ENCODE data around the gene DAB2.
"Not testable (repeated sequence)": the region's sequence is repeated elsewhere in the genome, so short reads cannot be mapped to it uniquely, and the experiment has no call there.

DAB2 gene

GRCh38 chr5:39340506-39340905 is 84.3 kb downstream of the DAB2 start:
- DNase-seq (ENCODE audit: low spot score), result no peak

- no peak for DNase-seq (ENCODE audit: low spot score)
These were observed 87.4 kb downstream of the DAB2 start for GRCh38 chr5:39337252-39337915.

- not testable (repeated sequence) for DNase-seq (ENCODE audit: low spot score)
These were observed 90.5 kb downstream of the DAB2 start for GRCh38 chr5:39334296-39334695.

- DNase-seq (ENCODE audit: low spot score), result no peak
These were observed 91.7 kb downstream of the DAB2 start for GRCh38 chr5:39333104-39333503.

GRCh38 chr5:39331861-39332381 is 92.9 kb downstream of the DAB2 start:
- no peak for DNase-seq (ENCODE audit: low spot score)

- no peak for DNase-seq (ENCODE audit: low spot score)
These were observed 96.0 kb downstream of the DAB2 start for GRCh38 chr5:39328731-39329130.

GRCh38 chr5:39323542-39323941 is 101.2 kb downstream of the DAB2 start:
- DNase-seq (ENCODE audit: low spot score), result no peak

Data from kidney tubule cell (primary cell).